ENCODE data around the gene SAT2. TPM values are rescaled to one million over a fixed set of nuclear protein-coding genes. Genes with fewer than 3 reads are reported as not detected.

The SAT2 gene
- total RNA-seq, 2 experiments from 2014 or later: 15.9 to 22.2 TPM

Other genes with a start within 250 kb of the SAT2 start
- 1 to 10 TPM; 4.8 to 6.9 TPM for gene TNK1, start 246.7 kb downstream of the SAT2 start, total RNA-seq
- 10 to 100 TPM; 69.3 to 78.9 TPM for gene PLSCR3, start 233.3 kb downstream of the SAT2 start, total RNA-seq
- 10 to 100 TPM; 55.8 to 58.1 TPM for gene TMEM256, start 223.7 kb downstream of the SAT2 start, total RNA-seq
- gene NLGN2, start 220.0 kb downstream of the SAT2 start, total RNA-seq: 1 to 10 TPM; 7.0 to 7.1 TPM
- gene SPEM1, start 207.5 kb downstream of the SAT2 start, total RNA-seq: not detected
- gene SPEM2, start 202.2 kb downstream of the SAT2 start, total RNA-seq: not detected
- not detected for gene SPEM3, start 199.0 kb downstream of the SAT2 start, total RNA-seq
- gene TMEM102, start 192.4 kb downstream of the SAT2 start, total RNA-seq: 10 to 100 TPM in 1 of 2 experiments, 1 to 10 TPM in 1; 8.7 to 10.7 TPM
- 10 to 100 TPM in 1 of 2 experiments, 1 to 10 TPM in 1; 6.9 to 10.6 TPM for gene FGF11, start 188.3 kb downstream of the SAT2 start, total RNA-seq
- gene CHRNB1, start 182.8 kb downstream of the SAT2 start, total RNA-seq: 1 to 10 TPM; 7.8 to 8.7 TPM
- gene ZBTB4, start 148.2 kb downstream of the SAT2 start, total RNA-seq: 10 to 100 TPM; 17.5 to 20.9 TPM
- gene SLC35G6, start 146.4 kb downstream of the SAT2 start, total RNA-seq: not detected
- gene POLR2A, start 143.5 kb downstream of the SAT2 start, total RNA-seq: 100 to 1,000 TPM; 193 to 203 TPM
- gene TNFSF12, start 78.8 kb downstream of the SAT2 start, total RNA-seq: 10 to 100 TPM; 10.9 to 13.7 TPM
- gene TNFSF13, start 69.1 kb downstream of the SAT2 start, total RNA-seq: 1 to 10 TPM; 1.8 to 2.5 TPM
- 10 to 100 TPM; 59.0 to 78.9 TPM for gene SENP3, start 65.9 kb downstream of the SAT2 start, total RNA-seq
- 10 to 100 TPM in 1 of 2 experiments, 1 to 10 TPM in 1; 9.2 to 13.7 TPM for gene CD68, start 48.2 kb downstream of the SAT2 start, total RNA-seq
- 10 to 100 TPM; 51.7 to 77.0 TPM for gene MPDU1, start 44.0 kb downstream of the SAT2 start, total RNA-seq
- gene SOX15, start 37.7 kb downstream of the SAT2 start, total RNA-seq: under 1 TPM in 1 of 2 experiments, not detected in 1; 0.16 TPM
- 10 to 100 TPM; 35.6 to 50.2 TPM for gene FXR2, start 12.9 kb downstream of the SAT2 start, total RNA-seq
- under 1 TPM; 0.25 to 0.30 TPM for gene SHBG, start 2.3 kb upstream of the SAT2 start, total RNA-seq
- under 1 TPM; 0.32 to 0.33 TPM for gene ATP1B2, start 23.1 kb upstream of the SAT2 start, total RNA-seq
- gene TP53, start 59.7 kb upstream of the SAT2 start, total RNA-seq: 100 to 1,000 TPM; 127 to 165 TPM
- gene WRAP53, start 60.7 kb upstream of the SAT2 start, total RNA-seq: 10 to 100 TPM; 23.5 to 27.1 TPM
- gene EFNB3, start 77.4 kb upstream of the SAT2 start, total RNA-seq: not detected
- not detected for gene DNAH2, start 89.9 kb upstream of the SAT2 start, total RNA-seq
- gene KDM6B, start 206.4 kb upstream of the SAT2 start, total RNA-seq: 10 to 100 TPM; 37.3 to 46.2 TPM
- 1 to 10 TPM; 3.5 to 5.6 TPM for gene TMEM88, start 227.2 kb upstream of the SAT2 start, total RNA-seq
- 10 to 100 TPM; 64.7 to 79.8 TPM for gene NAA38, start 229.7 kb upstream of the SAT2 start, total RNA-seq
- gene CYB5D1, start 230.2 kb upstream of the SAT2 start, total RNA-seq: 10 to 100 TPM; 12.5 to 12.6 TPM